ENCODE data around the gene SYNPR. TPM values are rescaled to one million over a fixed set of nuclear protein-coding genes. Genes with fewer than 3 reads are reported as not detected.

Gene SYNPR
- total RNA-seq, 1 experiment from 2014 or later, result 17.6 TPM

DNA sequence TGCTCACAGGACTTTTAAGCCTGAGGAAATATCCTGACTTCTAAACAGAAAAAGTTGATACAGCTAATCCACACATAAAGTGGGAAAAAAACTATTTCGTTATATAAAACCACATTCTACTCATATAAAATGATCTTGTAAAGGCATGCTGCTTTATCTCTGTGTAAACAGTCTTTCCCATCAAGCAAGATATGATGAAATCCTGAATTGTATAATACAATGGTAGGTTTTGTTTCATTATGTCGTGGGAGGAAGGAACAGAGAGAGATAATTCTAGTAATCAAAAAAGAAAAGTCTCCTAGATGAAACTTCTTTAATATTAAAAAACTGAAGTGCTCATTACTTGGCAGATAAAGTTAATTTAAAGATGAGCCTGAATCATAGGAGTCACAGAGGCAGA lies 281.8 kb downstream of the SYNPR start:
- H3K9me3 ChIP-seq (ENCODE audit: low read depth, low read length, poor library complexity, severe bottlenecking), result no peaks in the 10 kb centered on the region
- TF ChIP-seq, protein P1, sequence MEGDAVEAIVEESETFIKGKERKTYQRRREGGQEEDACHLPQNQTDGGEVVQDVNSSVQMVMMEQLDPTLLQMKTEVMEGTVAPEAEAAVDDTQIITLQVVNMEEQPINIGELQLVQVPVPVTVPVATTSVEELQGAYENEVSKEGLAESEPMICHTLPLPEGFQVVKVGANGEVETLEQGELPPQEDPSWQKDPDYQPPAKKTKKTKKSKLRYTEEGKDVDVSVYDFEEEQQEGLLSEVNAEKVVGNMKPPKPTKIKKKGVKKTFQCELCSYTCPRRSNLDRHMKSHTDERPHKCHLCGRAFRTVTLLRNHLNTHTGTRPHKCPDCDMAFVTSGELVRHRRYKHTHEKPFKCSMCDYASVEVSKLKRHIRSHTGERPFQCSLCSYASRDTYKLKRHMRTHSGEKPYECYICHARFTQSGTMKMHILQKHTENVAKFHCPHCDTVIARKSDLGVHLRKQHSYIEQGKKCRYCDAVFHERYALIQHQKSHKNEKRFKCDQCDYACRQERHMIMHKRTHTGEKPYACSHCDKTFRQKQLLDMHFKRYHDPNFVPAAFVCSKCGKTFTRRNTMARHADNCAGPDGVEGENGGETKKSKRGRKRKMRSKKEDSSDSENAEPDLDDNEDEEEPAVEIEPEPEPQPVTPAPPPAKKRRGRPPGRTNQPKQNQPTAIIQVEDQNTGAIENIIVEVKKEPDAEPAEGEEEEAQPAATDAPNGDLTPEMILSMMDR (conservative IDR thresholded peaks at IDR 0.05; ENCODE audit: low read depth, low read length), result no peak
- TF ChIP-seq EZH2 (IDR thresholded peaks at IDR 0.05; ENCODE audit: borderline replicate concordance, low read depth, low read length, poor library complexity, severe bottlenecking), result no peak
- ChIA-PET CTCF (no interaction called here), POLR2A (ENCODE audit: low non-redundant PET) (no interaction called here)
- no peak overlapping the region for H3K27ac ChIP-seq (ENCODE audit: low read depth, low read length, poor library complexity, severe bottlenecking)
- no peak overlapping the region for H3K4me3 ChIP-seq (ENCODE audit: low read depth, low read length, poor library complexity, severe bottlenecking)
- intact Hi-C loops (cut with micrococcal nuclease; ENCODE audit: unreplicated experiment), result loop anchor here (10.0 kb wide), 1 partner anchor 215 kb away; no protein-coding TSS in a partner anchor
- DNase-seq (ENCODE audit: low spot score), result no peak
- H3K36me3 ChIP-seq (ENCODE audit: insufficient read depth, low read length, poor library complexity, severe bottlenecking), result no peaks in the 10 kb centered on the region
- BruUV-seq (replicated peaks), result no TSS peak
- H3K4me1 ChIP-seq (ENCODE audit: insufficient read depth, low read length, poor library complexity, severe bottlenecking), result peaks cover 11% of the 10 kb centered on the region
- no peaks in the 10 kb centered on the region for H3K27me3 ChIP-seq (replicated peaks; ENCODE audit: insufficient read depth, low read depth, low read length, poor library complexity)

DNA sequence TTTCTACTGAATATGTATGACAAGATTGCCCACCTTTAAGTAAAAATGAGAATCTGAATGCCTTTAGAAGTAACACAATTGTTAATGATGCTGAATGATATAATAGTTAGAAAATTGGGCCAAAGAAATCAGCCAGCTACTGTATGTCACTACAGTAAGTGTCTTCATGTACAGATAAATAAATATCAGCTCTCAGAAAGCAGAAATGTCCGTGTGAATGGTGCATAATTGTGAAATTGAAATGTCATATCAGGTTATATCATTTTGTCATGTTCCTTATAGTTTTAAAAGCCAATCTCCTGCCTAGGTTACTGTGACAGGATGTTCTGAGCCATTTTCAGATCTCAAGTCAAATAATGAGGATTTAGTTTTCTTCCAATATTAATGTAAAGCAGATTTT lies 283.8 kb downstream of the SYNPR start:
- no peaks in the 10 kb centered on the region for H3K27me3 ChIP-seq (replicated peaks; ENCODE audit: insufficient read depth, low read depth, low read length, poor library complexity)
- no TSS peak for BruUV-seq (replicated peaks)
- ChIA-PET POLR2A (ENCODE audit: low non-redundant PET) (no interaction called here), CTCF (no interaction called here)
- TF ChIP-seq EZH2 (IDR thresholded peaks at IDR 0.05; ENCODE audit: borderline replicate concordance, low read depth, low read length, poor library complexity, severe bottlenecking), result no peak
- TF ChIP-seq, protein P1 (conservative IDR thresholded peaks at IDR 0.05; ENCODE audit: low read depth, low read length), result no peak
- intact Hi-C loops (cut with micrococcal nuclease; ENCODE audit: unreplicated experiment), result loop anchor here (10.0 kb wide), 1 partner anchor 217 kb away; no protein-coding TSS in a partner anchor
- H3K4me3 ChIP-seq (ENCODE audit: low read depth, low read length, poor library complexity, severe bottlenecking), result no peak overlapping the region
- H3K27ac ChIP-seq (ENCODE audit: low read depth, low read length, poor library complexity, severe bottlenecking), result no peak overlapping the region
- peaks cover 11% of the 10 kb centered on the region for H3K4me1 ChIP-seq (ENCODE audit: insufficient read depth, low read length, poor library complexity, severe bottlenecking)
- no peaks in the 10 kb centered on the region for H3K9me3 ChIP-seq (ENCODE audit: low read depth, low read length, poor library complexity, severe bottlenecking)
- no peaks in the 10 kb centered on the region for H3K36me3 ChIP-seq (ENCODE audit: insufficient read depth, low read length, poor library complexity, severe bottlenecking)
- no peak for DNase-seq (ENCODE audit: low spot score)

DNA sequence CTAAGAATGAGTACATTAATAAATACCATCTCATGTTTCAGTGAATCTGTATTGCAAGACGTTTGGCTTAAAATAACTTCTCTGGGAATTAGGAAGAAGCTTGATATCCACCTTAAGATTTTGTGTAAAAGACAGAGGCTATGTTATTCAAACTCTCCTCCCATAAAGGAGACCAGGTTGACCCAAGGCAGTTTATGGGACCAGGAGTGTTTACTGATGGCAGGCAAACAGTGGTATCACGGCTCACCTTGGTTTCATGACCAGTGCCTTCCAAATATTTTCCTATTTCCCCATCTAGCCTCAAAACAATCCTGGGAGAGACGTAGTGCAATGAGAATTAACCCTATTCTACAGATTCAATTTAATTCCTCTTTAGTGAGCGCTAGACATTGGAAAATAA lies 284.2 kb downstream of the SYNPR start:
- Histone ChIP-seq H3K36me3 (ENCODE audit: insufficient read depth, low read length, poor library complexity, severe bottlenecking) (no peaks in the 10 kb centered on the region), H3K4me3 (ENCODE audit: low read depth, low read length, poor library complexity, severe bottlenecking) (no peak overlapping the region), H3K9me3 (ENCODE audit: low read depth, low read length, poor library complexity, severe bottlenecking) (no peaks in the 10 kb centered on the region), H3K4me1 (ENCODE audit: insufficient read depth, low read length, poor library complexity, severe bottlenecking) (peaks cover 11% of the 10 kb centered on the region), H3K27me3 (replicated peaks; ENCODE audit: insufficient read depth, low read depth, low read length, poor library complexity) (no peaks in the 10 kb centered on the region), H3K27ac (ENCODE audit: low read depth, low read length, poor library complexity, severe bottlenecking) (no peak overlapping the region)
- no peak for TF ChIP-seq EZH2 (IDR thresholded peaks at IDR 0.05; ENCODE audit: borderline replicate concordance, low read depth, low read length, poor library complexity, severe bottlenecking)
- TF ChIP-seq, protein P1 (conservative IDR thresholded peaks at IDR 0.05; ENCODE audit: low read depth, low read length), result no peak
- CTCF ChIA-PET, result no interaction called here
- no peak for DNase-seq (ENCODE audit: low spot score)
- no TSS peak for BruUV-seq (replicated peaks)
- intact Hi-C loops (cut with micrococcal nuclease; ENCODE audit: unreplicated experiment), result loop anchor here (10.0 kb wide), 1 partner anchor 218 kb away; no protein-coding TSS in a partner anchor
- POLR2A ChIA-PET (ENCODE audit: low non-redundant PET), result no interaction called here

All from A673 (cell line).